Body of pancreas (tissue), 4 donors: ENCODE data around the gene SRP54. TPM values are rescaled to one million over a fixed set of nuclear protein-coding genes. Genes with fewer than 3 reads are reported as not detected.

Experiments used
- ATAC-seq: fragments of 150-250 bp; one replicate; pipeline ENCODE4 v1.9.1; 2016
- DNase-seq, 4 donors: peaks; one replicate each; pipeline ENCODE4 v3.0.0-alpha.2; 2019
- H3K27ac ChIP-seq, 4 donors: fragments of 200-600 bp; sonication (generic); 1 replicate in 3 of 4; 2 replicates in 1 of 4; pipeline versions ENCODE4 v1.5.1 to v1.6.1; 2016 to 2019; ENCODE audit warnings: mild to moderate bottlenecking in 1 of 4, mixed read lengths in 1 of 4, moderate library complexity in 1 of 4
- H3K27me3 ChIP-seq, 2 donors: fragments of 200-600 bp; sonication (generic); one replicate each; pipeline ENCODE4 v1.6.0; 2016; ENCODE audit warnings: mild to moderate bottlenecking in 1 of 2
- H3K36me3 ChIP-seq, 2 donors: fragments of 200-600 bp; sonication (generic); replicated peaks in 1 of 2; 2 replicates each; pipeline ENCODE4 v1.5.1; 2016; ENCODE audit warnings: low read depth in 2 of 2; ENCODE audit not compliant: insufficient read depth in 1 of 2
- H3K4me1 ChIP-seq: fragments of 200-600 bp; sonication (generic); one replicate; pipeline ENCODE4 v1.6.0; 2016
- H3K4me3 ChIP-seq, 2 donors: fragments of 200-600 bp; sonication (generic); 1 replicate in 1 of 2; 2 replicates in 1 of 2; pipeline ENCODE4 v1.5.1; 2016 to 2019
- H3K9me3 ChIP-seq, 3 donors: fragments of 200-600 bp; sonication (generic); 1 replicate in 2 of 3; 2 replicates in 1 of 3; pipeline ENCODE4 v1.5.1; 2016
- POLR2A ChIP-seq, 3 donors: fragments of 450-650 bp; IDR thresholded peaks; one replicate each; pipeline ENCODE4 v1.6.1; 2016; ENCODE audit warnings: antibody characterized with exemption in 3 of 3, mild to moderate bottlenecking in 2 of 3
- WGBS, 2 donors: methylation state at CpG; one replicate each; pipeline ENCODE4 v1.1.5; 2017; 5-methylcytosine and 5-hydroxymethylcytosine counted together
- intact Hi-C: fragments of 100-400 bp; cut with DNase I; formaldehyde crosslinking; loops from one replicate; pipeline ENCODE4 v1.15.1; 2023
- total RNA-seq, 2 donors: library from RNA; depleted of rRNA; stranded (reverse); fragments of >200 nt; gene quantifications; one replicate each; pipeline ENCODE4 v1.1.0, GENCODE V29; 2016
- TF ChIP-seq, protein P1 (sequence below), 7 experiments: fragments of 450-650 bp in 4 of 7; fragments of 200-600 bp in 3 of 7; sonication (generic) in 3 of 7; IDR thresholded peaks; one replicate each; pipeline ENCODE4 v1.5.1; 2016 to 2019; ENCODE audit warnings: antibody characterized with exemption in 7 of 7

SRP54 gene
- total RNA-seq, result 10 to 100 TPM; 38.2 to 61.5 TPM

DNA sequence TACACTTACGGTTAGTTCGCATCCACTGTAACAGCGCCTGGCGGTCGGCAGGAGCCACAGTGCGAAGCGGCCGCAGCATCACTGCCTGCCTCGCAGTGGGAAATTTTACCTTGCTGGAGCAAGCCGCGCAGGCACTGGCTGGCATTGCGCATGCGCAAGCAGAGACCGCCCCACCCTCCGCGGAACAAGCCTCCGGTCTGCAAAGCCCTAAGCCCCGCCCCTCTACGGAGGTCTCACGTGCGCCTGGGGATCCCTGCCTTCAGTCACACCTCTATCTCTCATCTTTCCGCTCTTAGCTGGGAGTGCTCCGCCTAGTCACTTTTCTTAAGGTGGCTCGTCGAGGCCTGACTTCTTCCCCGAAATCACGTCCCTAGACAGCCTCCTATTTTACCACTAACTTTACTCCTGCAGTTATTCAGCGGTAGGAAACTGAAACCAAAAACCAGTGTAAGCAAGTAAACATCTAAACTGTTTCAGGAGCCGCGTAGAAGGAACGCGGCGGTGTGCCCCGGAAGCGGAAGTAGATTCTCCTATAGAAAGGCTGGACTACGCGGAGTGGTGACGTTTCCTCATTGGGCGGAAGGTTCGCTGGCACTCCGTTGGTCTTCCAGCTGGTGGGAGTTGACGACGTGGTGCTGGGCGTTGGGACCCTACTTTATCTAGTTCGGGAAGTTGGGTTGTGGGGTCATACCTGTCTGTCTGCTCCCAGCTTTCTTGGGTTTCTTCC is at the start of gene SRP54:
Gene SRP54 (plus strand): TSS at position 572 of the 727 bp plus-strand sequence. CDS start 13,718 bp downstream, outside the sequence.
- WGBS, 2 donors, result 0% methylated on average over 28 to 45 of the region's 45 CpGs
- no peaks in the 10 kb centered on the region for H3K27me3 ChIP-seq
- H3K27ac ChIP-seq, result peak within 1 kb of the TSS; percentile 92 to 98 (median 98)
- peaks cover 39% of the 10 kb centered on the region for H3K4me1 ChIP-seq
- H3K36me3 ChIP-seq, result no peaks in the 10 kb centered on the region
- H3K9me3 ChIP-seq, result no peaks in the 10 kb centered on the region
- peak; percentile 91 to 96 (median 95) for TF ChIP-seq POLR2A (IDR thresholded peaks at IDR 0.05)
- TF ChIP-seq, protein P1, sequence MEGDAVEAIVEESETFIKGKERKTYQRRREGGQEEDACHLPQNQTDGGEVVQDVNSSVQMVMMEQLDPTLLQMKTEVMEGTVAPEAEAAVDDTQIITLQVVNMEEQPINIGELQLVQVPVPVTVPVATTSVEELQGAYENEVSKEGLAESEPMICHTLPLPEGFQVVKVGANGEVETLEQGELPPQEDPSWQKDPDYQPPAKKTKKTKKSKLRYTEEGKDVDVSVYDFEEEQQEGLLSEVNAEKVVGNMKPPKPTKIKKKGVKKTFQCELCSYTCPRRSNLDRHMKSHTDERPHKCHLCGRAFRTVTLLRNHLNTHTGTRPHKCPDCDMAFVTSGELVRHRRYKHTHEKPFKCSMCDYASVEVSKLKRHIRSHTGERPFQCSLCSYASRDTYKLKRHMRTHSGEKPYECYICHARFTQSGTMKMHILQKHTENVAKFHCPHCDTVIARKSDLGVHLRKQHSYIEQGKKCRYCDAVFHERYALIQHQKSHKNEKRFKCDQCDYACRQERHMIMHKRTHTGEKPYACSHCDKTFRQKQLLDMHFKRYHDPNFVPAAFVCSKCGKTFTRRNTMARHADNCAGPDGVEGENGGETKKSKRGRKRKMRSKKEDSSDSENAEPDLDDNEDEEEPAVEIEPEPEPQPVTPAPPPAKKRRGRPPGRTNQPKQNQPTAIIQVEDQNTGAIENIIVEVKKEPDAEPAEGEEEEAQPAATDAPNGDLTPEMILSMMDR (IDR thresholded peaks at IDR 0.05), result peak in 4 of 7 experiments; percentile 55 to 64 (median 60)
- peak; percentile 98 to 99 (median 99) for DNase-seq
- peak; percentile 93 for ATAC-seq
- intact Hi-C loops, result no loop called here
- peak within 1 kb of the TSS; percentile 22 to 75 for H3K4me3 ChIP-seq

DNA sequence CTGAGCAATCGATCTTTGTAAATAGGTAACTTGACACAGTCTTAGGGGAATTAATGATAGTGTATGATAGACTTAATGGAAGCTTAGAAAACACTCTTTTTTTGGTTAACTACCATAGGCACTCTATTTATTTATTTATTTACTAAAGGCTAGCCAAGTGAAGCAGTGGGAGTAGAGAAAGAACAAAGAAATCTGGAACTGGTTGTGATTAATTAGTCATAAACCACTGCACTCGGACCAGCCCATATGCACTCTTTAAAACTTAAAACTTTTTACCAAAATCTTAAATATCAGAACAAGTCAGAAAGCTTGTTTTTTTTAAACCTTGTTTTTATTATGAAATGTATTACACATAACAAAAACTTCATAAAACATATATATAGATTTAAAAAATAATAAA is 49.5 kb upstream of the SRP54 start:
- H3K9me3 ChIP-seq, result no peaks in the 10 kb centered on the region
- no peak overlapping the region for H3K4me3 ChIP-seq
- intact Hi-C loops, result no loop called here
- WGBS, 2 donors, result 67 to 72% methylated on average over 2 of the region's 2 CpGs
- no peak for TF ChIP-seq POLR2A (IDR thresholded peaks at IDR 0.05)
- TF ChIP-seq, protein P1 (IDR thresholded peaks at IDR 0.05), result no peak
- H3K27ac ChIP-seq, result no peak overlapping the region
- no peaks in the 10 kb centered on the region for H3K4me1 ChIP-seq
- no peaks in the 10 kb centered on the region for H3K27me3 ChIP-seq
- DNase-seq (no peak), ATAC-seq (no peak)
- no peaks in the 10 kb centered on the region for H3K36me3 ChIP-seq

DNA sequence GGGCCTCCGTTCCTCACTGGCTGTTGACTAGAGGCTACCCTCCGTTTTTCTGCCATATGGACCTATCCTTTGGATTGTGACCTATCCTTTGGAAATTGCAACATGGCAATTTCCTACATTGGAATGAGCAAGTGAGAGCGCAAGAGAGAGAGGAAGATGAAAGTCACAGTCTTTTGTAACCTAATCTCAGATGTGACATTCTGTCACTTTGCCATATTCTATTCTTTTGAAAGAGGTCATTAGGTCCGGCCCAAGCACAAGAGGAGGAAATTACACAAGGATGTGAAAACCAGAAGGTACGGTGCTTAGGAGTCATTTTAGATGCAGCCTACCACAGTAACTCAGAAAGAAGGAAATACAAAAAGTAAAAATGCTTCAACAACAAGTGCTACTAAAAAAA is 47.3 kb upstream of the SRP54 start:
- 81% methylated on average over 5 of the region's 5 CpGs for WGBS, 2 donors
- Histone ChIP-seq H3K36me3 (no peaks in the 10 kb centered on the region), H3K27me3 (no peaks in the 10 kb centered on the region), H3K27ac (no peak overlapping the region), H3K4me3 (no peak overlapping the region), H3K9me3 (no peaks in the 10 kb centered on the region), H3K4me1 (no peaks in the 10 kb centered on the region)
- DNase-seq (no peak), ATAC-seq (no peak)
- TF ChIP-seq POLR2A (IDR thresholded peaks at IDR 0.05), result no peak
- TF ChIP-seq, protein P1 (IDR thresholded peaks at IDR 0.05), result no peak
- intact Hi-C loops, result no loop called here

DNA sequence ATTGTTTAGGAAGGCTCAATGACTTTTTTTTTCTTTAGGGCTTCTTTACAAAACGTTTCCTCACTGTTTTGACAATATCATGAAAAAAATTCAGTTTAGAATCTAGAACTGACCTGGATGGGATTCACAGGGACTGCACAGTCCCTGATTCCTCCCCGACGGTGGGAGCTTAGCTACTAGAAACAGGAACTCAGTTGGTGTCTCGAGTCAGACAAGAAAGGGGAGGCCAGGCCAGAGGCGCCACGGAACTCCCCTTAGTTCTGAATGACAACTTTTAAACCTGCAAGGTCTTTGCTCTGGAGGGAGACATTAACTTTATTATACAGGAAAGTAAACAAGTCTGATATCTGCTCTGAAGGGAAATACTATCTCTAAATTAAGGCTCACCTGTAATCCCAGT is 45.4 kb upstream of the SRP54 start:
- no peak for TF ChIP-seq POLR2A (IDR thresholded peaks at IDR 0.05)
- TF ChIP-seq, protein P1 (IDR thresholded peaks at IDR 0.05), result no peak
- Histone ChIP-seq H3K4me3 (no peak overlapping the region), H3K9me3 (no peaks in the 10 kb centered on the region), H3K27me3 (no peaks in the 10 kb centered on the region), H3K4me1 (no peaks in the 10 kb centered on the region), H3K36me3 (no peaks in the 10 kb centered on the region), H3K27ac (no peak overlapping the region)
- ATAC-seq (no peak), DNase-seq (no peak)
- 65 to 75% methylated on average over 6 of the region's 6 CpGs for WGBS, 2 donors
- intact Hi-C loops, result no loop called here

DNA sequence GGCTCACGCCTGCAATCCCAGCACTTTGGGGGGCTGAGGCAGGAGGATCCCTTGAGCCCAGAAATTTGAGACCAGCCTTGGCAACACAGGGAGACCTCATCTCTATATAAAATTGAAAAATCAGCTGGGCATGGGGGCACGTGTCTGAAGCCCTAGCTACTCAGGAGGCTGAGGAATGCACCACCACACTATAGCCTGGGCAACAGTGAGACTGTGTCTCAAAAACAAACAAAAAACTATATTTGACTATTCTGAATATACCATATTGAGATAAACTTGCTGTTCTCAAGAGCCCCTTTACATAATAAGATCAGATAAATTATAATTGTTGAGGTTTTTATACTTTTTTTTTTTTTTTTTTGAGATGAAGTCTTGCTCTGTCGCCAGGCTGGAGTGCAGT is 44.9 kb upstream of the SRP54 start:
- no peak for TF ChIP-seq POLR2A (IDR thresholded peaks at IDR 0.05)
- TF ChIP-seq, protein P1 (IDR thresholded peaks at IDR 0.05), result no peak
- H3K9me3 ChIP-seq, result no peaks in the 10 kb centered on the region
- no peaks in the 10 kb centered on the region for H3K36me3 ChIP-seq
- H3K4me1 ChIP-seq, result no peaks in the 10 kb centered on the region
- ATAC-seq, result no peak
- no peaks in the 10 kb centered on the region for H3K27me3 ChIP-seq
- intact Hi-C loops, result no loop called here
- H3K4me3 ChIP-seq, result no peak overlapping the region
- H3K27ac ChIP-seq, result no peak overlapping the region
- WGBS, 2 donors, result 83 to 95% methylated on average over 3 of the region's 3 CpGs
- DNase-seq, result no peak
